Caco-2 (cell line): ENCODE measurements around the gene IGSF21. TPM values are rescaled to one million over a fixed set of nuclear protein-coding genes. Genes with fewer than 3 reads are reported as not detected.

Experiments
- BruUV-seq: library from RNA; stranded (reverse); fragments of 400-500 nt; replicated peaks from 2 replicates; lab custom pipeline; 2021; lab: Mats Ljungman, UMichigan
- CTCF ChIA-PET: fragments of 300-600 bp; sonication (Branson Sonifier 250); formaldehyde crosslinking; loops from one replicate; lab custom pipeline; 2022; ENCODE audit warnings: antibody characterized with exemption; lab: Charles Lee
- POLR2A ChIA-PET: fragments of 300-600 bp; sonication (Branson Sonifier 250); formaldehyde crosslinking; loops from one replicate; lab custom pipeline; 2022; ENCODE audit warnings: antibody characterized with exemption; lab: Charles Lee
- DNase-seq, 2 experiments: peaks; one replicate each; pipeline versions ENCODE4 v3.0.0 to v3.0.0-alpha.2; 2020 to 2022
- H3K27me3 ChIP-seq: replicated peaks from 2 replicates; pipeline ENCODE4 v1.6.0; 2011; ENCODE audit warnings: low read length; ENCODE audit not compliant: control insufficient read depth, insufficient read depth
- H3K36me3 ChIP-seq: 2 replicates; pipeline ENCODE4 v1.5.1; 2011; ENCODE audit warnings: low read length; ENCODE audit not compliant: control insufficient read depth, insufficient read depth
- H3K4me1 ChIP-seq: fragments of 250-450 bp; sonication (Bioruptor Pico); 2 replicates; pipeline ENCODE4 v1.5.1; 2020; ENCODE audit warnings: mild to moderate bottlenecking
- H3K4me3 ChIP-seq: 2 replicates; pipeline ENCODE4 v1.5.1; 2011; ENCODE audit warnings: low read depth, mild to moderate bottlenecking, control low read depth, low read length
- H3K9me3 ChIP-seq: fragments of 250-450 bp; sonication (Bioruptor Pico); 2 replicates; pipeline ENCODE4 v1.5.1; 2020; ENCODE audit warnings: mild to moderate bottlenecking, moderate library complexity
- H3K27ac Mint-ChIP-seq: one replicate; pipeline ENCODE4 v1.8.0; 2022; ENCODE audit warnings: mixed read lengths; ENCODE audit not compliant: unreplicated experiment
- H3K27me3 Mint-ChIP-seq: one replicate; pipeline ENCODE4 v1.8.0; 2022; ENCODE audit warnings: mixed read lengths; ENCODE audit not compliant: insufficient read depth, unreplicated experiment
- H3K36me3 Mint-ChIP-seq: one replicate; pipeline ENCODE4 v1.8.0; 2022; ENCODE audit warnings: mild to moderate bottlenecking, mixed read lengths; ENCODE audit not compliant: insufficient read depth, unreplicated experiment
- H3K4me1 Mint-ChIP-seq: one replicate; pipeline ENCODE4 v1.8.0; 2022; ENCODE audit warnings: low read depth, mixed read lengths; ENCODE audit not compliant: unreplicated experiment
- H3K4me3 Mint-ChIP-seq: one replicate; pipeline ENCODE4 v1.8.0; 2022; ENCODE audit warnings: mild to moderate bottlenecking, moderate library complexity, mixed read lengths; ENCODE audit not compliant: unreplicated experiment
- H3K9me3 Mint-ChIP-seq: one replicate; pipeline ENCODE4 v1.8.0; 2022; ENCODE audit warnings: mixed read lengths; ENCODE audit not compliant: unreplicated experiment
- intact Hi-C: fragments of 100-400 bp; cut with micrococcal nuclease; formaldehyde crosslinking; loops from one replicate; pipeline ENCODE4 v1.10.0; 2022; ENCODE audit not compliant: unreplicated experiment
- total RNA-seq: library from RNA; stranded (reverse); gene quantifications from 2 replicates; pipeline ENCODE4 v1.2.3, GENCODE V29; 2022
- TF ChIP-seq, protein P1 (sequence below), 2 experiments: fragments of 200-600 bp in 1 of 2; IDR thresholded peaks; 1 replicate in 1 of 2; 2 replicates in 1 of 2; pipeline versions ENCODE4 v1.5.1 to v1.8.0; 2011 to 2022; ENCODE audit warnings: antibody characterized with exemption in 1 of 2, control low read depth in 1 of 2, inconsistent platforms in 1 of 2, low read depth in 1 of 2, low read length in 1 of 2, mild to moderate bottlenecking in 1 of 2, moderate library complexity in 1 of 2; ENCODE audit not compliant: insufficient read depth in 1 of 2, severe bottlenecking in 1 of 2, unreplicated experiment in 1 of 2

IGSF21 gene
- total RNA-seq, 1 experiment from 2014 or later: not detected

DNA sequence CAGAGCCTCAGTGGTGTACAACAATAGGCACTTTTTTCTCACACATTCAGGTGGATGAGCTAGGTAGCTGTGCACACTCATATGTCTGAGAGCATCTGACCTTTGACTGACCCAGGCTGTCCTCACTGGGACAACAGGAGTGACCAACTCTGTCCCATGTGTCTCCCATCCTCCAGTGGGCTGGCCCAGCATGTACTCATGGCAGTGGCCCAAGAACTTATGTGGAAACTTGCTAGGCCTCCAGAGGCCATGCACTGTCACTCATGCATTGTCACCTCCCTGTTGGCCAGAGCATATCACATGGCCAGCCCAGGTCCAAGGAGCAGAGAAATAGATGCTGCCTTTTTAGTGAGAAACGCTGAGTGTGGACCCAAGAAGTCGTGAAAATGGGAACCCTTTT, 158.8 kb downstream of the IGSF21 start:
- H3K36me3 Mint-ChIP-seq: no peaks in the 10 kb centered on the region
- intact Hi-C loops: no loop called here
- BruUV-seq: no TSS peak

GRCh38 chr1:18271336-18271735, 163.7 kb downstream of the IGSF21 start:
- Histone ChIP-seq H3K9me3 (no peaks in the 10 kb centered on the region), H3K4me1 (no peaks in the 10 kb centered on the region), H3K4me3 (no peak overlapping the region), H3K27me3 (no peaks in the 10 kb centered on the region), H3K36me3 (no peaks in the 10 kb centered on the region)
- ChIA-PET POLR2A (no interaction called here), CTCF (no interaction called here)
- Mint-ChIP-seq H3K4me3 (no peak overlapping the region), H3K27me3 (peaks cover 20% of the 10 kb centered on the region), H3K4me1 (no peaks in the 10 kb centered on the region), H3K27ac (no peak overlapping the region), H3K36me3 (no peaks in the 10 kb centered on the region), H3K9me3 (no peaks in the 10 kb centered on the region)
- no peak for DNase-seq
- TF ChIP-seq, protein P1, sequence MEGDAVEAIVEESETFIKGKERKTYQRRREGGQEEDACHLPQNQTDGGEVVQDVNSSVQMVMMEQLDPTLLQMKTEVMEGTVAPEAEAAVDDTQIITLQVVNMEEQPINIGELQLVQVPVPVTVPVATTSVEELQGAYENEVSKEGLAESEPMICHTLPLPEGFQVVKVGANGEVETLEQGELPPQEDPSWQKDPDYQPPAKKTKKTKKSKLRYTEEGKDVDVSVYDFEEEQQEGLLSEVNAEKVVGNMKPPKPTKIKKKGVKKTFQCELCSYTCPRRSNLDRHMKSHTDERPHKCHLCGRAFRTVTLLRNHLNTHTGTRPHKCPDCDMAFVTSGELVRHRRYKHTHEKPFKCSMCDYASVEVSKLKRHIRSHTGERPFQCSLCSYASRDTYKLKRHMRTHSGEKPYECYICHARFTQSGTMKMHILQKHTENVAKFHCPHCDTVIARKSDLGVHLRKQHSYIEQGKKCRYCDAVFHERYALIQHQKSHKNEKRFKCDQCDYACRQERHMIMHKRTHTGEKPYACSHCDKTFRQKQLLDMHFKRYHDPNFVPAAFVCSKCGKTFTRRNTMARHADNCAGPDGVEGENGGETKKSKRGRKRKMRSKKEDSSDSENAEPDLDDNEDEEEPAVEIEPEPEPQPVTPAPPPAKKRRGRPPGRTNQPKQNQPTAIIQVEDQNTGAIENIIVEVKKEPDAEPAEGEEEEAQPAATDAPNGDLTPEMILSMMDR (IDR thresholded peaks at IDR 0.05; ENCODE audit: insufficient read depth in 1 of 2, low read depth in 1 of 2, low read length in 1 of 2, severe bottlenecking in 1 of 2, unreplicated experiment in 1 of 2): no peak
- no TSS peak for BruUV-seq
- intact Hi-C loops: no loop called here

More for the DNA sequence above, 158.8 kb downstream of the IGSF21 start:
- Histone ChIP-seq H3K27me3 (peaks cover 1% of the 10 kb centered on the region; the same call in 1 of the 2 replicates), H3K4me1 (no peaks in the 10 kb centered on the region), H3K36me3 (no peaks in the 10 kb centered on the region), H3K4me3 (no peak overlapping the region), H3K9me3 (no peaks in the 10 kb centered on the region)
- Mint-ChIP-seq H3K27me3 (peaks cover 16% of the 10 kb centered on the region), H3K4me1 (no peaks in the 10 kb centered on the region), H3K4me3 (no peak overlapping the region), H3K27ac (no peak overlapping the region), H3K9me3 (no peaks in the 10 kb centered on the region)
- TF ChIP-seq, protein P1 (IDR thresholded peaks at IDR 0.05; ENCODE audit: insufficient read depth in 1 of 2, low read depth in 1 of 2, low read length in 1 of 2, severe bottlenecking in 1 of 2, unreplicated experiment in 1 of 2): no peak
- ChIA-PET POLR2A (no interaction called here), CTCF (no interaction called here)
- DNase-seq: no peak

- POLR2A ChIA-PET: no interaction called here
Measured at GRCh38 chr1:18278946-18279345, 171.3 kb downstream of the IGSF21 start.

More at GRCh38 chr1:18278946-18279345, 171.3 kb downstream of the IGSF21 start:
- no peak overlapping the region for H3K27ac Mint-ChIP-seq
- no peak for DNase-seq
- peaks cover 24% of the 10 kb centered on the region for H3K27me3 Mint-ChIP-seq
- no peaks in the 10 kb centered on the region for H3K4me1 ChIP-seq
- no peaks in the 10 kb centered on the region for H3K36me3 ChIP-seq
- TF ChIP-seq, protein P1 (IDR thresholded peaks at IDR 0.05; ENCODE audit: insufficient read depth in 1 of 2, low read depth in 1 of 2, low read length in 1 of 2, severe bottlenecking in 1 of 2, unreplicated experiment in 1 of 2): no peak
- no peaks in the 10 kb centered on the region for H3K9me3 ChIP-seq
- CTCF ChIA-PET: no interaction called here
- peaks cover 7% of the 10 kb centered on the region for H3K36me3 Mint-ChIP-seq
- H3K4me1 Mint-ChIP-seq: no peaks in the 10 kb centered on the region
- H3K4me3 ChIP-seq: no peak overlapping the region
- no peaks in the 10 kb centered on the region for H3K27me3 ChIP-seq
- BruUV-seq: no TSS peak
- no peaks in the 10 kb centered on the region for H3K9me3 Mint-ChIP-seq
- no peak overlapping the region for H3K4me3 Mint-ChIP-seq
- intact Hi-C loops: no loop called here
